GM21786 (cell line): ENCODE data around the gene TEDC2.
"Not testable (repeated sequence)": the region's sequence is repeated elsewhere in the genome, so short reads cannot be mapped to it uniquely, and the experiment has no call there.

Experiments
- ATAC-seq: cut with Tn5 transposase; IDR thresholded peaks from one replicate; pipeline ENCODE4 v1.9.1; 2021; ENCODE audit not compliant: unreplicated experiment

TEDC2 gene

GRCh38 chr16:2437032-2437790, 22.7 kb upstream of the TEDC2 start:
- no peak for ATAC-seq

- no peak for ATAC-seq
Measured at GRCh38 chr16:2438121-2438520, 21.8 kb upstream of the TEDC2 start.

- ATAC-seq = no peak
Measured at GRCh38 chr16:2439598-2439997, 20.3 kb upstream of the TEDC2 start.

- ATAC-seq = not testable (repeated sequence)
Measured at GRCh38 chr16:2441143-2441804, 18.6 kb upstream of the TEDC2 start.

GRCh38 chr16:2443555-2443954, 16.4 kb upstream of the TEDC2 start:
- ATAC-seq = no peak

- ATAC-seq = no peak
Measured at GRCh38 chr16:2447920-2448583, 11.9 kb upstream of the TEDC2 start.

GRCh38 chr16:2449118-2449517, 10.8 kb upstream of the TEDC2 start:
- ATAC-seq = no peak

- ATAC-seq = no peak
Measured at GRCh38 chr16:2450535-2450934, 9.4 kb upstream of the TEDC2 start.

GRCh38 chr16:2450975-2451381, 8.9 kb upstream of the TEDC2 start:
- no peak for ATAC-seq

GRCh38 chr16:2451851-2452320, 8.0 kb upstream of the TEDC2 start:
- no peak for ATAC-seq

- no peak for ATAC-seq
Measured at GRCh38 chr16:2452650-2453049, 7.3 kb upstream of the TEDC2 start.

GRCh38 chr16:2455081-2455845, 4.6 kb upstream of the TEDC2 start:
- ATAC-seq = no peak

- no peak for ATAC-seq
Measured at GRCh38 chr16:2456551-2457153, 3.3 kb upstream of the TEDC2 start.

- ATAC-seq = no peak
Measured at GRCh38 chr16:2457267-2457666, 2.6 kb upstream of the TEDC2 start.

- no peak for ATAC-seq
Measured at GRCh38 chr16:2457946-2458345, 2.0 kb upstream of the TEDC2 start.

- ATAC-seq = no peak
Measured at GRCh38 chr16:2458887-2459646, 842 bp upstream of the TEDC2 start.

- no peak for ATAC-seq
Measured at GRCh38 chr16:2460391-2460713, 443 bp downstream of the TEDC2 start.

GRCh38 chr16:2460916-2461315, 1.0 kb downstream of the TEDC2 start:
- no peak for ATAC-seq

GRCh38 chr16:2462031-2462866, 2.3 kb downstream of the TEDC2 start:
- no peak for ATAC-seq
